ENCODE measurements around the gene SPP2.
A peak's percentile ranks its signal among the peaks of the same experiment; 100 is the strongest.

The SPP2 gene

DNA sequence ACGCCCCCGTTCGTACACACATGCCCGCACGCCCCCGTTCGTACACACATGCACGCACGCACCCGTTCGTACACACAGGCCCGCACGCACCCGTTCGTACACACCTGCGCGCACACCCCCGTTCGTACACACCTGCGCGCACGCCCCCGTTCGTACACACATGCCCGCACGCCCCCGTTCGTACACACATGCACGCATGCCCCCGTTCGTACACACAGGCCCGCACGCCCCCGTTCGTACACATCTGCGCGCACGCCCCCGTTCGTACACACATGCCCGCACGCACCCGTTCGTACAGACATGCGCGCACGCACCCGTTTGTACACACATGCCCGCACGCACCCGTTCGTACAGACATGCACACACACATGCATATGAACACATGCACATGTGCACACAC is 45.7 kb downstream of the SPP2 start:
- no peak for DNase-seq

GRCh38 chr2:234098681-234099080 is 48.2 kb downstream of the SPP2 start:
- no peak for DNase-seq

DNA sequence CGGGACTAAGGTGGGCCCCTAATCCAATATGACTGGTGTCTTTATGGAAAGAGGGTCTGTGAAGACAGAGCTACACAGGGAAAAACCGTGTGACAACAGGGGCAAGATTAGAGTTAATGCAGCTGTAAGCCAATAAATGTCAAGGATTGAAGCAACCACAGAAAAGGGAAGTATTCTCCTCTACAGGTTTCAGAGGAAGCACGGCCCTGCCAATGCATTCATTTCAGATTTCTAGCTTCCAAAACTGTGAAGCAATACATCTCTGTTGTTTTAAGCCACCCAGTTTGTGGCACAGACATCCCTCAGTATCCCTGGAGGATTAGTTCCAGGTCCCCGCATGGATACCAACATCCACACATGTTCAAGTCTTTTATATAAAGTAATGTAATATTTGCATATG is 48.8 kb downstream of the SPP2 start:
- DNase-seq: no peak

- peak; percentile 54 for DNase-seq
Measured at GRCh38 chr2:234100686-234101085, 50.2 kb downstream of the SPP2 start.

- peak; percentile 53 for DNase-seq
Measured at GRCh38 chr2:234102112-234102511, 51.6 kb downstream of the SPP2 start.

DNA sequence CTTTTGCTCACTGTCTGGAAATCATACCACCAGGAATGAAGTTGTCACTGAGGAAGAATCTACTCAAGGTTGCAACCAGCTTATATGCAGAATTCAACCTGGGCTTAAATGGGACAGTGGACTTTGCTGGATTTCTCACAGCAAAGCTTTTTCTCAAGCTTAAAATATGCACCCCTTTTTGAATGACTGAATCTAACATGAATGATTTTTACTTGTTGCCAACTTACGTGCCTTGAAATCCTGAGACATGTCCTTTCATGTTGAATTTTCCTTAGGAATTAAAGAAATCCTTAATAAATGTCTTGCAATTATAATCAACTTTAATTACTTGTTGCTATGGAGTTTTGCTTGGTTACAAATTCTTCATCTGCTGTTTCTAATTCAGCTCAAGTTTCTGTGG is 57.4 kb downstream of the SPP2 start:
- no peak for DNase-seq

- no peak for DNase-seq
Measured at GRCh38 chr2:234109321-234109720, 58.8 kb downstream of the SPP2 start.

DNA sequence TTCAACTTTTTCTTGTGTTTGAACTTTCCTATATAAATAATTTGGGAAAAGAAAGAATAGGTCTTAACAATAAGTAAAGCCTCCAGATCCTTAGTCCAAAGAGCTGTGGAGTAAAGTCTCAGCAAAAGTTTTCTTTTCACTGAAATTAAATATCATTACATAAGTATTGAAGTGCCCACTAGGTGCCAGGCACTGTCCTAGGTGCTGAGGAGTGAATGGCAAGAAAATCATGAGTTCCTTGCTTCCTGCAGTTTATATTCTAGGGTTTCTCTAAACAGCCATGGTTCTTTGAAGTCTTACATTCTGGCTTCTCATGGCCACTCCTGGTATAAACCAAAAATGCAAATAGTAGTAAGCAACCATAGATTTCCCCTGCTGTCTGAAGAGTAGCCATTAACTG is 59.7 kb downstream of the SPP2 start:
- no peak for DNase-seq

GRCh38 chr2:234111523-234111922 is 61.0 kb downstream of the SPP2 start:
- no peak for DNase-seq

DNA sequence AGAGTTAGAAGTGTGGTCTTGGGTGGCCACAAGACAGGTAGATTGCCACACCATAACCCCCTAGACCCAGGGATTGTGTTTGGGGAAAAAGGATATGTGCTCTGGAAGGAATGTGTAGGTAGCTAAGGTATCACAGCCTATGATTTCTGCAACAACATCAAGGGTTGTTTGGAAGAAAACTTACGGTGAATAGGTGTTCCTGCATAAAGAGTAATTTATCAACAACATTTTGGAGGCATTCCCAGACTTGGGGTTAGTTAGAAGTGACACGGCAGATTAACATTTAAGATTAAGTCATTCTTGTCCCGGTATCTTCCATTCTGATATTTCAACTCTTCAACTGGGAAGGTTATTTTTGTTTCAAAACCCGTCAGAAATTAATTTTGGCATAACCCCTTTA is 65.5 kb downstream of the SPP2 start:
- DNase-seq: no peak

DNA sequence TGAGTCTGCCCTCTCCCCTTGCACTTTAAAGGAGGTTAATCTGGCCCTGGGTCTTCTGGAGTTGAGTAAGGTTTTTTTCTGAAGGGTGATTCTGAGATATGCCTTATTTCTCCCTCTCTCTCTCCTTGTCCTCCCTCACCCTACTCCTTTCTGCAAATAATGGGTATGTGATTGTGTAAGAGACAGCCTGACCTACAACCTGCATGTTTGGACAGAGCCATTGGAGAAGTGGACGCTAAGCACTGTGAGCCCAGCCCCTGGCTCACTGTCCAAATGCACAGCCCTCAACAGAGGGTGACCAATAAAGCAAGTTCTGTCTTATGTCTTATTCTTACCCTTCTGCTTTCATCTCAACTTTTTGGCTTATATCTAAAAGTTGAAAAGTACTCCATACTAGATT is 71.5 kb downstream of the SPP2 start:
- DNase-seq: no peak

DNA sequence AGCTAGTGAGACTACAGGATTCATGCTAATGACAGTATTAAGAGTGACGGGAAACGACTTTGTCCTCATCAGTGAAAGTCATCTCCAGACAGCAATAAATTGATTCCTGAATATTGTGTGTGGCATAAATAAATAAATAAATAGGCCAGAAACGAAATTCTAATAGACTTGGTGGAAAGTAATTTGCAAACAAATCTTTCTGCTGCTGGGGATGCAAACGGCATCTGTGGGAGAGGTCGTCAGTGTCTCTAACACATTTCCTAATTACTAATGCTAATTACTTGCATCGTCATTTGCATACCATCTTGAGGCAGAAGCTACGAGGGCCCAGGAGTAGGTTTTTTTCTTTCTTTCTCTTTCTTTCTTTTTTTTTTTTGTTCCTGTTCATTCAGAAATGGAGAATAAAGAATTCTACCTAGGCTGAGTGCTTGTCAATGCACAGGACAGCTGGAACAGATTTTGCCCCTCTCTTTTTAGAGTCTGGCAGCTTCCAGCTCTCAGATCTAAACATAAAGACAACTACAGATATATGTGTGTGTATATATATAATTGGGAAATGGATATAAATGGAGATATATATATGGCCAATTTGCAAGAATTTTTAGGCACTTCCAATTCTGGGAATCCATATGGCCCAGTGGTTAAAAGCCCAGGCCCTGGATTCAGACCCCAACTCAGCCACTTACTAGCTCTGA is 75.1 kb downstream of the SPP2 start:
- no peak for DNase-seq

GRCh38 chr2:234126146-234126470 is 75.6 kb downstream of the SPP2 start:
- no peak for DNase-seq
